Peyer's patch (tissue), 4 donors: ENCODE data around the gene ZNF710.

Source experiments
- POLR2A ChIP-seq, 2 donors: fragments of 450-650 bp; IDR thresholded peaks; one replicate each; pipeline ENCODE4 v1.5.1; 2017; ENCODE audit warnings: antibody characterized with exemption in 2 of 2, mild to moderate bottlenecking in 2 of 2, moderate library complexity in 2 of 2
- TF ChIP-seq, protein P1 (sequence below), 6 experiments: fragments of 450-650 bp in 4 of 6; fragments of 200-600 bp in 2 of 6; sonication (generic) in 1 of 6; IDR thresholded peaks; one replicate each; pipeline ENCODE4 v1.5.1; 2017 to 2019; ENCODE audit warnings: antibody characterized with exemption in 6 of 6, mild to moderate bottlenecking in 3 of 6, moderate library complexity in 1 of 6

DNA sequence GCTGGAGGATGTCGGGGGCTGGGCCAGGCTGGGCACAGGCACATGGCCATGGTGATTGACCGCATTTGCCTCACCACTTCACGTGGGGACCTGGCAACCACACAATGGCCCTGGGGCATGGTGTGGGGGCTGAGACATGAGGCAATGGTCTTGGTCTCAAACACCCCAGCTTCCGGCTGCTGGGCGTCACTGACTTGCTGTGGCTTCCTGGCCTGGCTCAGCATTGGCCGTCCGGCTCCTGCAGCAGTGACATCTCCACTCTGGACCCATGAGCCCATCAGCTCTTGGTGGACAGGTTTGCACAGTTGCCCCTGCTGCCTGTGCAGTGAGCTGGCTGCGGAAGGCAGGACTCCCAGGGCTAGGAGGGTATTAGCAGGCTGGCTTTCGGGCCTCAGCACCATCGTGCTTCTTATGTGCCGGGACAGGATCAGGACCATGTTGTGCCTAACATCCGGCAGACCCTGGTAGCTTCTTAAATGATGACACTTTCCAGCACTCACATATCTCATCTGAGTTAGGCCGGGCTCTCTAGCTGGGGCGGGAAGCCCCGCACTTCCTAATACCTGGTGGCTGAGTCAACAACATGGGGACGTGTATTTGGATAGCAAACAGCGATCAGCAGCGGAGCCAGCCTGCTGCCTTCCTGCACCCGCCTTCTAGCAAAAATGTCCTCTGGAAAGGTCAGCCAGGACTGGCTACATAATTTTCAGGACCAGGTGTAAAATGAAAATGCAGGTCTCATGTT is 34.1 kb downstream of the ZNF710 start:
- TF ChIP-seq, protein P1, sequence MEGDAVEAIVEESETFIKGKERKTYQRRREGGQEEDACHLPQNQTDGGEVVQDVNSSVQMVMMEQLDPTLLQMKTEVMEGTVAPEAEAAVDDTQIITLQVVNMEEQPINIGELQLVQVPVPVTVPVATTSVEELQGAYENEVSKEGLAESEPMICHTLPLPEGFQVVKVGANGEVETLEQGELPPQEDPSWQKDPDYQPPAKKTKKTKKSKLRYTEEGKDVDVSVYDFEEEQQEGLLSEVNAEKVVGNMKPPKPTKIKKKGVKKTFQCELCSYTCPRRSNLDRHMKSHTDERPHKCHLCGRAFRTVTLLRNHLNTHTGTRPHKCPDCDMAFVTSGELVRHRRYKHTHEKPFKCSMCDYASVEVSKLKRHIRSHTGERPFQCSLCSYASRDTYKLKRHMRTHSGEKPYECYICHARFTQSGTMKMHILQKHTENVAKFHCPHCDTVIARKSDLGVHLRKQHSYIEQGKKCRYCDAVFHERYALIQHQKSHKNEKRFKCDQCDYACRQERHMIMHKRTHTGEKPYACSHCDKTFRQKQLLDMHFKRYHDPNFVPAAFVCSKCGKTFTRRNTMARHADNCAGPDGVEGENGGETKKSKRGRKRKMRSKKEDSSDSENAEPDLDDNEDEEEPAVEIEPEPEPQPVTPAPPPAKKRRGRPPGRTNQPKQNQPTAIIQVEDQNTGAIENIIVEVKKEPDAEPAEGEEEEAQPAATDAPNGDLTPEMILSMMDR (IDR thresholded peaks at IDR 0.05): no peak
- no peak for TF ChIP-seq POLR2A (IDR thresholded peaks at IDR 0.05)
